GDM1 (cell line): Measurements from ENCODE around the gene FAM219A.
"Not testable (repeated sequence)": the region's sequence is repeated elsewhere in the genome, so short reads cannot be mapped to it uniquely, and the experiment has no call there.

Source experiments
- DNase-seq: peaks from one replicate; lab custom pipeline; 2025; lab: John Stamatoyannopoulos, UW

FAM219A gene

DNA sequence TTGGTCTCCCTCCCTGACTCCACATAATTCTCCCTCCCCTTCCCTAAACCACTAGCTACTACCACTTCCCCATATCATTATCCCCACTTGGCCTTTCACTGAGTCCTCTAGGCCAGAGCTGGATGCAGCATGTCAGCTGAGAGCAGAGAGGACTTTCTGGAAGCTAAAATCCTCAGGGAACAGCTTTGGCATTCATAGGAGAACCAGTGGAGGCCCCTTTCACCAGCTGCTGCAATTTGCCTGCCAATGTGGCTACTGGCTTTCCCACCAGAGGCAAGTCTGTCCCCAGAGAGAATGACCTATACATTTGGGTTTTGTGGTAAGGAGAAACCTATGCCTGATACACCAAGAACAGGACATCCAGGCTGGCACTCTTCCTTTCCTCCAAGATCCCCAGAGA lies 14.4 kb downstream of the FAM219A start:
- no peak for DNase-seq

- DNase-seq, result no peak
Measured at GRCh38 chr9:34443533-34443932, 14.8 kb downstream of the FAM219A start.

DNA sequence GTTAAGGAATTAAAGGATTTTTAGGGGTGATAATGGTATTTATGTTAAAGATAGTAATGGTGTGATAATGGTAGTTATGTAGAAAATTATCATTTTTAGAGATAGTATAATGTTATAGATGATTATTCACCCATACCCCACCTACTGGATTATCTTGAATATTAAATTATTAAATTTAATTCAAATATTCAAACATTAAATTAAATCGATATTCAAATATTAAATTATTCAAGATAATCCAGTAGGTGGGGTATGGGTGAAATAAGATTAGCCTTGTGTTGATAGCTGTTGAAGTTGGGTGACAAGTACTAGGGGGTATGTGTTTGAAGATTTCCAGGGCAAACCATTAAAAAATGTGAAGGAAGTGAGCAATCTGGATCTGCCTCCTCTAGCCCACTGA lies 15.6 kb downstream of the FAM219A start:
- no peak for DNase-seq

DNA sequence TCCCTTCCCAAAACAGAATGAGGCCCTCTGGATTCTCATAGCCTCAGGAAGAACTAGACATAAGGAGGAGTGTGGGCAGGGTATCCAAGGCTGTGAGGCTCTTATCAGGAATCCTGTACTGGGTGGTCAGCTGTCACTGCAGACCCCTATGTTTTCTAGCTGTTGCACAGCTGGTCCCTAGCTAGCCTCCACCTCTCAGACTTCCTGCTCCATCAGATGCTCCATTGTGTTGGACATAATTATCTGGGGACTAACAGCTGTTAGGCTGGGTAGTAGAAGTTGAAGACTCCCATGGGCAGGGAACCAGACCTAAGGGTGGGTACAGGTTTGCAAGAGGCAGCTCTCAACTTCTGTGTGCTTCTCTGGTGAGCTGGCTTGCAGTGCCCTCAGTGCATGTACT lies 18.4 kb downstream of the FAM219A start:
- no peak for DNase-seq

- not testable (repeated sequence) for DNase-seq
Measured at GRCh38 chr9:34438465-34438864, 19.9 kb downstream of the FAM219A start.

- DNase-seq, result not testable (repeated sequence)
Measured at GRCh38 chr9:34437926-34438307, 20.5 kb downstream of the FAM219A start.

DNA sequence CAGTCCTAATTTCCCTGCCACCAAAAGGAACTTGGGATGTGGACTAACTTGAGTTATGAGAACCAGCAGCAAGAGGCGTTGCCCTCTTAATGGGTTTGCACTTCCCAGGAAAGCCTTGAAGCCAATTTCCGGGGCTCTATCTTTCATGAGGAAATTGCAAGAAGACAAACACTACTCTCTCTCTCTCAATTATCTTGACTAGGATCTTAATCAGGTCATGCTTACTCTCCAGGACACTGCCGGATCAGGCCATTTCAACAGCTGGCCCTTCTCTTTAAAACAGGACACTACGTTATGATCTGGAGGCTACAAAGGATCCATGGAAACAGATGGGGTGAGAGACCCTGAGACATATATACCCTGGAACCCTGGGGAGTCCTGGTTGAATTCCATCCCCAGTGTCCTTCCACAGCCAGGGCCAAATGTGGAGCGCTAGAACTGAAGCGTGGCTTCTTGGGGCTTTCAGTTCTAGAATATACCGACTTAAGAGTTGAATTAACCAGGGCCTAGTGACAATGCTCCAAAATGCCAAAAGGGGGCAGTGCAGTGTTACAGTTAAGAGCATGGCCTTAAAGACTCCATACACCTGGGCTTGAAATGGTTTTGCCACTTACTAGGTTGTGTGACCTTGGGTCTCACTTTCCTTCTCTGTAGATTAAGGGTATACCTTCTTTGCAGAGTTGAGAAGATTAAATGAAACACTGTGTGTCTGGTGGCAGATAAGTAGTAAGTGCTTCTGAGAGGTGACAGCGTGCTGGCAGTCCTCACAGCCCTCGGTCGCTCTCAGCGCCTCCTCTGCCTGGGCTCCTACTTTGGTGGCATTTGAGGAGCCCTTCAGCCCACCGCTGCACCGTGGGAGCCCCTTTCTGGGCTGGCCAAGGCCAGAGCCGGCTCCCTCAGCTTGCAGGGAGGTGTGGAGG lies 21.1 kb downstream of the FAM219A start:
- DNase-seq, result peak; percentile 50

DNA sequence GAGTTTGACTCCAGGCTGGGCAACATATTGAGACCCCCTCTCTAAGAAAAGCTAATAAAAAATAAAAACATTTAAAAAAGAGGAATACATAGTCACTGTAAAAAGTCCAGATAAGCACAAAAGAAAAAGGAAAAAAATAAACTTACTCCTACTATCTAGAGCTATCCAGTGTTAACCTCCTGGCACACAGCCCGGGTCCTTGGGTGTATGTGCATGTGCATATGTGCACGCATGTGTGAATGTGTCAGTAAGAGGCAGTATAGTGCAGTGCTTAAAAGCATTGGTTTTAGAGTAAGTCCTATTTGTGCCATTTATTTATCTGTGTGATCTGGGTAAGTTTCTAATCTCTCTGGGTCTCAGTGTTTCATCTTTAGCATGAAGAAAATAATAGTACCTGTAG lies 26.7 kb downstream of the FAM219A start:
- no peak for DNase-seq

DNA sequence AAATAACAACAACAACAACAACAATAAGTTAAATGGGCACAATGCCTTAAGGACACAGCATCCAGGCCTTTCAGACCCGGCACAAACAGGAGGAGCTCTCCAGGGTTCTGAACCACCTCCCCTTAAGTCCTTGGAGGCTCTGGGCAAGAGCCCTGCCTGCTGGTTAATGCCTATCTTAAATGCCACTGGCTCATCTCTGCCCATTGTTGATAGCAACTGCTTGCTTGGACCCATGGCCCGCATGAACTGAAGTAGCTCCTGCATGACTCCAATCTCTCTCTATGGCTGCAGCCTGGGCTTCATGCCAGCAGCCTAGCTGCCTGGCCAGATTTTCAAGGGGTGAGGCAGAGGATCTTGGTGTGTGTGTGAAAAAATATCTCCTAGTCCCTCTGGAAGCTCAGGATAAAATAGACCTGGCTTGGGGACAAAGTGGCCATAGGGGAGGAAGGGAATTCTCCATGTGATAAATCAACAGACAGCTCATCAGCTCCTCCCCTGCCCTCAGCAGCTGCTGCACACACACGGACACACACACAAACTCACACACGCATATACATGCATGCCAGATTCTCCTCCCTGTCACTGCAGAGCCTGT lies 27.4 kb downstream of the FAM219A start:
- DNase-seq, result no peak

DNA sequence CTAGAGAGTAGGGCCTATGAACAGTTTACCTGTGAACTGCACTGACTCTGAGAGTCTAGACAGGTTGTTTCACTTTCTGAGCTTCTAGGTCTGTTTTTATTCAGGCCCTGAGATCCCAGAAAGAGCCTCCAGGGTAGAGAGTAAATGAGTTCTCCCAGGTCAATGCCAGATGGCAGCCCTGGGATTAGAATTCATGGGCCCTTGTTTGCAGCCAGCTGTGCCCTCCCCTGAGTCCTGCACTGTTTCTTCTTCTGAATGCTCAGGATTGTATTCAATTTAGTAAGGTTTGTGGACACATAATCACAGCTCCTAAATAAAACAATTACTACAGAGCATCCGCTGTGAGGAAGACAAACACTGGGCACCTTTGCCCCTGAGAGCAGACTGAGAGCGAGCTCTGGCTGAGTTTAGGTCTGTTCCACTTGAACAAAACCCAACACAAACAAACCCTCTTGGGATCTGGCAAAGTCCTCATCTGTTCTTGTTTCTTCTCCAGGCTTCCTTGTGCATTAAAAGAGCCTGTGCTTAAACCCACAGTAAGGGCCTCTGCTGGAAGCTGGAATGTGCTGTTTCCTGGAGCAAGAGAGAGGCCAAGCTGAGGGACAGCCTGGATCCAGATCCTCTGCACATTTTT lies 29.9 kb downstream of the FAM219A start:
- no peak for DNase-seq

- DNase-seq, result no peak
Measured at GRCh38 chr9:34426347-34427074, 31.9 kb downstream of the FAM219A start.

DNA sequence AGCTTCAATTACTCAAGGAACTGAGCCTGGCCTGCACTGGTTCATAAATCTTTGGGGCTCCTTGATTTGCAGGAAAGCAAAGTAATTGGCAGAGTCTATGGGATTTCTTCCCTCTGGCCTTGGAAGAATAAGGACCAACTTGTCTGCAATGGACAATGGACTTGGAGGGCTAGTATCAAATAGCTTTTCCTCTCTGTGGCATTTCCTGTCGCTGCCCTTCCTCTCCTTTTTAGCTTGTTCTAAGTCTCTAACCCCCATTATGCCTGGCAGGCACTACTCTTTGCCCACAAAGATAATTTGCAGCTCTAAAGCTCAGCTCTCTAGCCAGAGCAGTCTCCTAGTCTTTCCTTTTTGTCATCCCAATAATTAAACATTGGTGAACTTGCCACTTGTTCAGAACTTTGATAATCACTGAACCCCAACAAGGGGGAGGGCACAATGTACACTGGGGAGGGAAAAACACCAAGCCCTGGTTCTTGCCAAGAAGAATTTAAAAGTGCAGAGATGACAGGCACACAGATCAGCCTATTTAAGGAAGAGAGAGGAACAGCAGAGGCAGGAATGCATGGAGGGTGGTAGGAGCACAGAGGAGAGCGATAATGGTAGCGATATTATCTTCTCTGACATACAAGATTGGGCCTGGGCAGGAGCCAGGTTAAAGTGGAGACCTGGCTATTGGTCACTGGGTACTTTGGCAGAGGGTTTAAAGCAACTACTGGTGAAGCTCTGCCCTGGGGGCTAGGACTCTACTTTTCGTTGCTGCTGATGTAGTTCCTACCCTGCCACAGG lies 38.5 kb downstream of the FAM219A start:
- no peak for DNase-seq

DNA sequence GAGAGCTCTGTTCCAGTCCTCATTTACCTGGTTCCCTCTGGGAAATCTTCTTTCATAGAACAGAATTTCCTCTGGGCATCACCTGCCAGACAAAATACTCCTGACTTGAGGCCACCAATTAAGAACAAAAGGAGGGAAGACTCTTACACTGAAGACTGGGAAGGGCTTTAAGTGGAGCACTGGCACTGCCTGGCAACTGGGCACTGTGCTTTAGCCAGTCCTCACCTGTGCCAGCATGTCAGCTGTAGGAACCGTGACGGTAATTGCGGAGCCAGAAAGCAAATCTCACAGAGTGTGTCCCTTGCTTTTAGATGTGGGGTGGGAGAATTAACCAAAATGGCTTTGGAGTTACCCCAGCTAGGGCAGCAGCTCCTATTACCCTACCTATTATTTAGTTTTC lies 40.6 kb downstream of the FAM219A start:
- DNase-seq, result no peak

GRCh38 chr9:34413231-34413852 lies 45.0 kb downstream of the FAM219A start:
- DNase-seq, result no peak

GRCh38 chr9:34412336-34412735 lies 46.0 kb downstream of the FAM219A start:
- no peak for DNase-seq

DNA sequence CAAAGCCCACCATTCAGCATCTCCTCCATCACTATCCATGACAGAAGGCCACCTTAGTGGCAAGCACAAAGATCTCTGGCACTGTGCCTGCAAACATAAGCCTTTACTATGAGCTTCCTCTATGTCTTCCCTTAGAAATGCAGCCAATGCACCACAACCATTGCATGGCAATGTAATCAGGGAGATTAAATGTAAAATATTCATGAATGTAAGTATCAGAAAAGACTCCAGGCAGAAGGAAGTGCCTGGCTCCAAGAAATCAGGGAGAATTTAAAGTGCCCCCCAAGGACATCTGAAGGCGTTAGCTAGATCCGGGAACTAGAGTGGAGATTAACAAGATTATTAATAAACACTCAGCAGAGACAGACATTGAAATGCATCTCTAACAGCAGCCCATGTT lies 49.2 kb downstream of the FAM219A start:
- no peak for DNase-seq

- DNase-seq, result no peak
Measured at GRCh38 chr9:34408173-34408572, 50.2 kb downstream of the FAM219A start.

- DNase-seq, result no peak
Measured at GRCh38 chr9:34406219-34406618, 52.2 kb downstream of the FAM219A start.

DNA sequence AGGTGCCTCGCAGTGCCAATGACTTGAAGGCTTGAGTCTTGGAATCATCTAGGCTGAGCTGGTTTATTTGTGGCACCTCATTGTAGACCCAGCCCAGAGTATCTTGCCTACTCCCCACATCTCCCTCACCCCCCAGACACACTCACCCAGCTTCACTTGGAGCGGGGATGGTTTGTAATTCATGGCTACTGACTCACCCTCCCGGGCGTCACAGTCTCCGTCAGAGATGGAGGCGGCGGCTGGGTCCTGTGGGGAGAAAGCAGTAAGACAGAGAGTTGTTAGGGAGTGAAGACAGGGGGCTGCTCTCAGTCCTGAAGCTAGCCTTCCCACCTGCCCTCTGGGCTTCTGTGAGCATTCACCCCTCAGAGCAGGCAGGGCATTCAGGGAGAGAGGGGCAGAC lies 52.7 kb downstream of the FAM219A start:
- DNase-seq, result no peak

- peak; percentile 6 for DNase-seq
Measured at GRCh38 chr9:34403554-34404380, 54.6 kb downstream of the FAM219A start.
